Dermis blood vessel endothelial cell (primary cell): ENCODE results near the gene AMER2. TPM values are rescaled to one million over a fixed set of nuclear protein-coding genes. Genes with fewer than 3 reads are reported as not detected.
"Not testable (repeated sequence)": the region's sequence is repeated elsewhere in the genome, so short reads cannot be mapped to it uniquely, and the experiment has no call there.

Experiments used
- DNase-seq: peaks from one replicate; pipeline ENCODE4 v3.0.0; 2010
- total RNA-seq: library from RNA; depleted of rRNA; stranded (reverse); fragments of >200 nt; gene quantifications from 2 replicates; pipeline ENCODE4 v1.2.3, GENCODE V29; 2014

AMER2 gene
- total RNA-seq, 1 donor from 2014 or later = not detected

DNA sequence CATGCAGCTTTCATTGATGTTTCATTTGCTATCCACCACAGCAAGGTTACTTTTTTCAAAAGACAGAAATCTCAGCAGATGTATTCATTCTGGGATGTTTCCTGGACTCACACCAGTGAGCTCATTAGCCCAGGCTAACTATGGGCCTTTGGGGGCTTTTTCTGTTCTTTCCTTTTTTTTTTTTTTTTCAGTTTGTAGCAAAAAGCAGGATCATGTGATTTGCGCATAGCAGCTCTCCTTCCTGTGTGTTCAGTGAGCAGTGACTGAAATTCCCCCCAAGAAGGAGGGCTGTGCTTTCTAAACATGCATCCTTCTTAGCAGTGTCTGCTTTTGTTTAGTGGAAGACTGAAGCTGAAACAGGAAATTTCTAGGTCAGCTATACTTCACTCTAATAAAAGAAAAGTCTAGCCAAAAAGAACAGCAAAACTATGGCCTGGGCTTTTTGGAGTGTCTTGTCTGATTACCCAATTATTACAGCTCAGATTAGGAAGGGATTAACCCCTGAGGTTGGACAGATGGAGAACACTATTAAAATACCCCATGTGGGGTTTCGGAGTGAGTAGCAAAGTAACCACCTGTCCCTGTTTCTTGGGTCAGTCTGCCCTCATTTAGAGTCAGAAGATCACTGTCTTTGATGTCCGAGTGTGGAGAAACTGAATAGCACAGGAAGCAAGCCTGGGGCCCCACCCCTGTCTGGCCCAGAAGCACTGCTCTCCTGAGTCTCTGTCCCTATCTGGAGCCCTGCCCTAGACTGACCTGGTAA is 8.9 kb upstream of the AMER2 start:
- no peak for DNase-seq

DNA sequence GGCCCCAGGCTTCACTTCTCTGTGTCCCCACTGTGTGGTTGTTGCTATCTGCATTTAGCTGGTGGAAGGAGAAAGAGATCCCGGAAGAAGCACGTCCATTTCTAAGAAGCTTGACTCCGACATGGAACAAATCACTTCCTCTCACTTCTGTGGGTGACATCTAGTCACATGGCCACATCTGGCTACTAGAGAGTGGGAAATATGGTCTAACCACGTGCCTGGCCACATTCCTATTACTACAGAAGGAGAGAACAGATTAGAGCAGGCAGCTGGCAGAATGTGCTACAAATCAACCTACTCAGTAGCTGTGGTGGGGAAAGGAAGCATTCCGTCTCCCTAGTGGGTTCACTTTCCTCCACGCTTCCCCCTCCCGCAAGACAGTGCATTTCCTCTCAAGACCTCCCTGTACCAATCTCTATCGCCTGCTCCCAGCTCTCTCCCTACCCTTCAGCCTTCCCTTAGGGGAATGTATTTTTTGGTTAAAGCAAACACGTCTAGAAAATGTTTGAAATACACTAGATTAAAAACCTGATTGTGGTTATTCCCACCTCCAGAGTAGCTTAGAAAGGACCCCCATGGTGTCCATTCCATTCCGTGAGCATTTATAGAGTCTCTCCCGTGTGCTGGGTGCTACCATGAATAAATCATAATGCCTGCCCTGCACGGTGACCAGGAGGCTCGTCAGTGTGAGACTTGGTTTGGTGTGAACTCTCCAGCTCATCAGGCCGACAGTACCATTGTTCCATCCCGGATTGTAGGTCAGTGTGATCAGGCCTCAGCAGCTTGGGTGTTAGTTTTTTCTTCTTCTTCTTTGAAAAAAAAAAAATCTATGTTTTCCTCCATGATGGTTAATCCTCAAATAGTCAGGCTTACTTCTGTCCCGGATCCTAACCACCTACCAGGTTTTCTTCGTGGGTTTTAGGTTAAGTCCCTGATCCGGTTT is 8.0 kb upstream of the AMER2 start:
- no peak for DNase-seq

DNA sequence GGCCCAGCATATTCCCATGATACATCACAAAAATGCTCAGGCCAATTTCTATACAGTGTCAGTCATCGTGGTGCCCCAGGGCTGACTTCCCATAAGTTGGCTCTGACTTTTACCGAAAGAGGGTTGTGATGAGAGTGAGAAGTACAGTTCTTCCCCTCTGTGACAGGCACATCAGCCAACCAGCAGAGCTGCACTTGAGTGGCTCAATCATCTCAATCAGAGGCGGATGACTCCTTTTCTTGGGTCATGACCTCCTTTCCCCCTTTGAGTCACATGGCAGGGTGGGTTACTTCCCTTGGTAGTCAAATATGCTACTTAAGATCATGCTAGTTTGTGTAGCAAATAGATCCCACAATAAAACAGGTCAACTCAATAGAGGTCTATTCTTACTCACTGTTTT is 6.9 kb upstream of the AMER2 start:
- no peak for DNase-seq

DNA sequence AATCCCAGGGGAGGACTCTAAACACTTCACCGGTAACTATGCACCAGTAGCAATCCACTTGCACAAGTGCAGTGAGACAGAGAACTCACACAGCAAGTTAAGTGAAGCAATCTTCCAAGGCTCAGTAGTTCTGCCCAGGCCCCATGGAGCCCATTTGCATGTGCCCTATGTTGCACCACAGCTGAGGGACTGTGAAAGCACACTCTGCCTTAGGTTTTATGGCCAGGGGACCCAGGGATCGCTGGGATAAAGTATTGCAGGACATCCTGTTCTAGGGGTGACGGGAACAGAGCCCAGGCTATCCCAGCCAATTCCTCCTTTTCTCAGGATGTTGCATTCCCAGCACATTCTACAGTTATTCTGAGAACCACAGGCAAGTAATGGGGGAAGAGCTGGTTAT is 6.0 kb upstream of the AMER2 start:
- DNase-seq = no peak

DNA sequence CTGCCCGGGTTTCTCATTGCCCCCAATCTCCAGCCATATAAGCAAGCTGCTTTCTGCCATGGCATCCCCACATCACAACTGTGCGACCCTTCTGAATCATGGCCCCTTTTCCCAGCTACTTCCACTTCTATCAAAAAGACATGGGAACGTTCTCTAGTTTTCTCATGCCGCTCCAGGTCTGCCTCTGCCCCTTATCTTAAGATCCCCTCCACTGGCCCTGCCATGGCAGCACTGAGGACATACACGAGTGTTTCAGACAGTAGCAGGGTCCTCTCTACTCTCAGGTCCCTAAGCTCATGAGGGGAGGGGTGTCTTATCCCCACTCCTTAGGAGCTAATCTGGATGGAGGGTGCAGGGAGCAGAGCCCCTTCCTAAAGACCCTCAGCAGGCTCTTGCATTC is 5.5 kb upstream of the AMER2 start:
- DNase-seq = no peak

DNA sequence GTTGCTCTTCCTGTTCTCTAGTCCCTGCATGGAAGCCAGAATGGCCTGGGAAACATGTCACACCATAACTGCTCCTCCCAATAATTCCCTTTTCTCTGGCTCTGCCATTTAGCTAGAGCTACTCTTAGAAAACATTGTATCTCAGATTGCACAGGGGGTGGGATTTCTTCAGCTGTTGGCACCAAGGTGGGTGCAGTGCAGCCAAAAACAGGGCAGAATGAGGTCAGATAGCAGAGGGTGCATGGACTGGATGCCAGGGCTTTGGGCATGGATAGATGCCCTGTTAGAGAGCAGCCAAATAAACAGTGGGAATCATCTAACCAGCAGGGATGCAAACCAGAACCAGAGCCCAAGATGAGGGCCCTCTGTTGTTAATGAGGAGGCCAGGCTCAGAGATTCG is 4.9 kb upstream of the AMER2 start:
- DNase-seq = no peak

DNA sequence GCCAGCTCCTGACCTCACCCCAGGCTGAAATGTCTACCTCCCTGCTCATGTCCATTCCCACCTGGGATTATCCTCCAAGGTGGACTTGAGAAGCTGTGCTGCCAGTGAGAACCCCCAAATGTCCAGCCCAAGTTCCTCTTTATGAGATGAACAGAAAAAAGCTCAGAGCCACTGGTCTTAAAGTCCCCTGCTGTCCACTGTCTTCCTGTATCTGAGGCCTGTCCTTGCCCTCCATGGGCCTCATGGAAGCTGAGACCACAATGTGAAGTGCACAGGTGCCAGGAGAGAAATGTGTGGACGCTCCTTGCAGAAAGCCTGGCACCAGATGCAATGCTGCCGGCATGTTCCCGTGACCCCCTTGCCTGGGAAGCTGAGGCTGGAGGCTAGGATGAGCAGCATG is 3.3 kb upstream of the AMER2 start:
- DNase-seq = no peak

DNA sequence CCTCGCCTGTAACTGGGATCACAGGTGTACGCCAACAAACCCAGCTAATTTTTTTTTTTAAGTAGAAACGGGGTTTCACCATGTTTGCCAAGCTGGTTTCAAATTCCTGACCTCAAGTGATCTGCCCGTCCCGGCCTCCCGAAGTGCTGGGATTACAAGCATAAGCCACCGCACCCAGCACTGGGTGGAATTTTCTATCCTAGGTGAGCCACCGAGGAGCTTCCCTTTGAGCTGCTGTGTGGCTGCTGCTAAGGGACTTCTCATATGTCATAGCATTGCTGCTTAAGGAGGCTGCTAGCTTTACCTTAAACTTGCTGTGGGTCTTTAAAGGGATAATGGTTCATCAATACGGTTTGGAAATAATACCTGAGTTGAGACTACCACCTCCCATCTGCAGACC is 2.9 kb upstream of the AMER2 start:
- DNase-seq = no peak

DNA sequence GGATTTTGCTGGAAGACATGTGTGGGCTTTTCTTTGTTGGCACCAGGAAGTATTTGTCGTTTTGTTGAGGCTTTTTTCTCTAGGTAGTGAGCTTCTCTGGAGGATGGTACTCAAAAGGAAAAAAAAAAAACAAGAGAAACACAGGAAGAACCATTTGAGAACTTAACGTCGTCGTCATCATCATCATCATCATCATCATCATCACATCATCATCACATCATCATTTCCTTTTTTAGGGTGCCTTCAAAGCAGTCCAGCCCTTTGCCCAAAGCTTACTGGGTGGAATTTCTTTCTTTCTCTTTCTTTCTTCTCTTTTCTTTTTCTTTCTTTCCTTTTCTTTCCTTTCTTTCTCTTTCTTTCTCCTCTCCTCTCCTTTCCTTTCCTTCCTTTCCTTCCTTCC is 2.2 kb upstream of the AMER2 start:
- no peak for DNase-seq

DNA sequence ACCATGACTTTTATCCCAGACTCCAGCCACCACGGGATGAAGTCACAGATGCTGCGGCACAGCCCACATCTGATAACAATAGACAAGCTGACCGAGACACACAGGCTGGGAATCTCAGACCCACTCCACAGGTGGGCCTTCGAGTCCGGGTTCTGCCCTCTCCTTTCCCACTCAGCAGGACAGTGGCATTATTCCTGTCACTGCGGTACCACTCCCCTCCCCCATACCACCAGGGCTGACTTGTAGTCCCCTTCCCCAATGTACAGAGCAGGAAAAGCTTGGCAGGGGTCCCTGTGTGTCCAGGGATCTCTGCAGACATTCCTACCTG is 179 bp upstream of the AMER2 start:
- no peak for DNase-seq

DNA sequence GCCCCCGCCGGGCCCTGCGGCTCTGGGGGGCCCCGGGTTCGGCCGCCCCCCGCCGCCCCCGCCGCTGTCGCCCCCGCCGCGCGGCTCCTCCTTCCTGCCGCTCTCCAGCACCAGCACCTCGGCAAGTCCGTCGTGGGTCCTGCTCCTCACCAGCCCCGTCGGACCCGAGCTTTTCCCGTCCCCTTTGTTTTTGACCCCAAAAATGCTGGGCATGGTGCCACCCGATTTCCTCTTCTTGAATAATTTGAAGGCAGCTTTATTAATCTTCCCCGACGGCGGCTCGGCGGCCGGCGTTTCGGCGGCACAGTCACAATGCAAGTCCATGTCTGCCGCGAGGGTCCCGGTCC is 945 bp downstream of the AMER2 start:
- DNase-seq = peak; percentile 6

DNA sequence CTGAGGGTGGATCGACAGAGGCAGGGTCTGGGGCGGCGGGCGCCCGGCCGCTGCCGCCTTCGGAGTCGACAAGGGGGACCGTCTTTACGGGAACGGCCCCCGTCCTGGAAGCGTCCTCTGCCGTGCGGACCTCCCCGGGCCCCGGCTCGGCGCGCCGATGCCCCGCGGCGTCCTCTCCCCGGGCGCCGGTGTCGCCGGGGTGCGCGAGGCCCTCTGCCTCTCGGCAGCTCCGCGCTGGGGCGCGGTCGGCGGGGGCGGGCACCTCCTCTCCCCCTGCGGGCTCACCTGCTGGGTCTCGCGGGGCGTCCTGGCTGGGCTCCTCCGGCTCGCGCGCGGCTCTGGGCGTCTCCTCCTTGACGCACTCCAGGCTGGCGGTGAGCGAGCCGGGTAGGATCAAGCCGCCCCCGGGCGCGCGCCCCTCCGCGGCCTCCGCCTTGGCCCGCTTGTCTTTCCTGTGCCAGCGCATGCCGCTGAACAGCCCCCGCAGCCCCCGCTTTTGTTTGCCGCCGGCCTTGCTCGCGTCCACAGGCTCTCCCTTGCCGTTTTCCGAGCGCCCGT is 1.5 kb downstream of the AMER2 start:
- DNase-seq = peak; percentile 11

DNA sequence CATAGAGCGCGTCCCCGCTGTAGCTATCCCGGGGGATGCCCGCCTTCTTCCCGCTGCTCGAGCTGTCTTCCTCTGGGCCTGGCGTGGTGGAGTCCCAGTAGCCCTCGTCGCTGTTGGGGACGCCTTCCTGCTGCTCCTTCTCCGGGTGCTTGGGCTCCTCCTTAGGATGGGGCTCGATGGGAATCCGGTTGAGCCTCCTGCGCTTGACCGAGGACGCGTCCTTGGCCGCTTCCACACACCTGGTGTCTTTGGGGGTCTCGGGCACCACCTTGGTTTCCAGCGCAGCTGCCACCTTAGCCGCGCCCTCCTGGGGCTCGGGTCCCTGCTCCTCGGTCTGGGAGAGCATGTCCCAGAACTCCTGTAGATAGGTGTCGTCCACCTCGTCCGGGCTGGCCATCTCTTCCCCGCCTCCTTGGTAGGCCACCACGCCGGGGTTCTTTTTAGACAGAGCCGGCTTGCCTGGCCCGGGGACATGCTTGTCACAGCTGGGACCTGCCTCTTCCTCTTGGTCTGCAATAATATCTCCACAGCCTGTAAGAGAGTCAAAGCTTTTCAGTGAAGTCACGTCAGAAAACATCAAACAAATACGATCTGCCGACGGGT is 2.0 kb downstream of the AMER2 start:
- no peak for DNase-seq

DNA sequence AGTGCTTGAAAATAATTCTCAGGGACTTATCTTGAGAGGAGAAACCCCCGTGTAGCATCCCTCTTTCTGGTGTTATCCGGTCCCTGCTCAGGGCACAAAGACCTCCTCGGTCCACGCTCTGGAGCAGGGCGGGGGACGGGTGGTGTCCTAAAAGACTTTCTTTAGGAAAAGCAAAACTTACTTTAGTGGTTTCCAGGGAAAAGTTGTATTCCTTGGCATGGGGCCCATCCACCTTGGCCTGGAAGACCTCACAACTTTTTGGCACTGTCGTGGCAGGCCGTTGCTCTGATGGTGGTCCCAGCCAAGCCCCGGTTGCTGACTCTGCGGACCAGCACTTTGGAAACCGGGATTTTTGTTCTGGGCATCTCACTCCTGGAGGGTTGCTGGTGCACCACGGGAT is 2.7 kb downstream of the AMER2 start:
- DNase-seq = no peak

DNA sequence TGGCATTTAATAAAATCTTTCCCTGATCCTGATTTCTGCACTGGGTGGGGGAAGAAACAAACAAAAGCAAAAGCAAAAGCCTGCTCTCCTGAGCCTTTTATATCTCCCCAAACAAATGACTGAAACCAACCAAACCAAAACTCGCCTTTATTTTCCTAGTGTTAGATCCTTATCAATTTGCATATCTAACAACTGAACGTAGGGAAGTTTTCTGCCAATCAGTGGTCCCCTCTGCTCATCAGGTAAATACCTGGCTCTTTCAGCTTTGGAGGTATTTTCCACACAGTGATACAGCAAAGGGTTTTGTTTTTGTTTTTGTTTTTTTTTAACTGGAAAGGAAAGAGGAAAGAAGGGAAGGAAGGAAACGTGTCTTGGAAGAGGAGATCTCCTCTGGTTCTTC is 3.3 kb downstream of the AMER2 start:
- no peak for DNase-seq

DNA sequence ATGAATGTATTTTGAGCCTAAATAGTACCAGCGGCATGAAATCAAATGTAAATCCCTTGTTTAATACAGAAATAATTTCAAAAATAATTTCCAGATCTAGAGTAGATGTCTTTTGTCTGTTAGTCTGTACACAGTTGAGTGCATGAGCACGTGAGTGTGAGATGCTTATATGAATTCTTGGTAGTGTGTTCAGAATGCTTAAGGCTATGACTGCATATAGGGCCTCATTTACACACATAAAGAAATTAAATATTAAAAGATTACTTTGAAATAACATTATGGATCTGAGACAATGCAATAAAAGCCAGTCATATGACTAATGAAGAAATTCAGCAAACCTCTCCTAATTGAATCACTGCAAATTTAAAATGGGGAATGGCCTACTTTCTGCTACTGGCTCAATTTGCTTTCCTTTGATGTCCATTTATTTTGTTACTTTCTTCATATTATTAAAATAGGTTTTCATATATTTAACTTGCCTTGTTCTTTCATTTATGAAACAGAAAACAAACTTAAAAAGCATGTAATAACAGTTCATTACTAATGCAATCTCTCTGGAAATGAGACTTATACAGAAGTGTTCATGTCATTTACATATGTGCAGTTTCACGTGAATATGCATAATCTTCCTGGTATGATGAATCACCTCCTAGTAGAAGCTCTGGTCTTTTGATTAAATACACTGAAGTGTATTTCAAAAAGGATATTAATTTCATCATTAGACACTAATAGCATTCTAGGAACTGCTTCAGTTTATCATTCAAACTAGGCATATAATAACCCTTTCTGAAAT is 4.5 kb downstream of the AMER2 start:
- DNase-seq = no peak

DNA sequence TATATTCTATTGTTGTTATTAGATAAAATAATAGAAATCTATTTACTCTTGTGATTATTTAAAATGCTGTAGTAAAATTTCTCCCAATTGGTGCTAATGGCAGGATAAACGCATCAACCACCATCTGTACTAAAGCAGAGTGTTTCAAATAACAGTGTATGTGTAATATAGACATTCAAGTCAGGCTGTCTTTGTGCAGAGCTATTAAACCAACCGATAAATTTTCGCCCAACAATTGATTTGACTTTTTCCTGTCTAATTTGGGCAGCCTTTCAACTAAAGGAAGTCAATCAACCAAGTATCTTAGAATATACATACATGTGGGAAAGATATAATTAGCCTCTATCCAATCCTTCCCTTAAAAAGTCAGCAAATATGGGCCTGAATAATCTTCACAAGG is 5.8 kb downstream of the AMER2 start:
- DNase-seq = no peak

DNA sequence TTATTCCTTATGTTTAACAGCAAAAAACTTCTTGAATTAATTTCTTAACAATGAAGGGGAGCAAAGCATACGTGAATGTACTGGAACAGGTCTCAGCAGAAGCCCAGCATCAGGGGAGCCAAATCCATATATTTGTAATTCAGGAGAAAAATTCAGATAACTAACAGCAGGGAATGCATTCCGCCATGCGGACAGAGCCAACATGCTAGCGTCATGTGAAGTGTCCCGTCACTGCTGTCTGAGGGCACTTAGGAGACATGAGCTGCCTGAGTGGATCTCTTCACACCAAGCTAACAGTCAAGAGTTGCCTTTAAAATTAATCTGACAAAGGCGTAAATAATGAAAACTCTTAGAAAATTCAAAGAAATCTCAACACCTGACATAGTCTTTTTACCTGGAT is 6.4 kb downstream of the AMER2 start:
- no peak for DNase-seq

DNA sequence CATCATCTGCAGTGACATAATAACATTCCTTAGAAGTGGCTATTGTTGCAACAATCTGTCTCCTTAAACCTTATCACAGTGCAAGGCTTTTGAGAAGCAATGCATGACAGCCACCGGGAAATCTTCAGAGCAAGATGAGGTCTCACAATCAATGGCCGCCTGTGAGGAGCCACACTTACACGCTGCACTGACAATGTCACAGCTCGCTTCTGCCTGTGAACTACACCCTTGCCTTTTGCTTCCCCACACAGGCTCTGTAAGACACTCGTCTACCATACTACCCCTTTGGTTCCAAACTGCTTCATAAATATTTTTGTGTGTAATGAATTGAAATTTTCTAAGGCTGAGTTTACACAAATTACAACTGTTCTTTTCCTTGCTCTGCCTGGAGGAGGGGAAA is 6.9 kb downstream of the AMER2 start:
- DNase-seq = not testable (repeated sequence)

DNA sequence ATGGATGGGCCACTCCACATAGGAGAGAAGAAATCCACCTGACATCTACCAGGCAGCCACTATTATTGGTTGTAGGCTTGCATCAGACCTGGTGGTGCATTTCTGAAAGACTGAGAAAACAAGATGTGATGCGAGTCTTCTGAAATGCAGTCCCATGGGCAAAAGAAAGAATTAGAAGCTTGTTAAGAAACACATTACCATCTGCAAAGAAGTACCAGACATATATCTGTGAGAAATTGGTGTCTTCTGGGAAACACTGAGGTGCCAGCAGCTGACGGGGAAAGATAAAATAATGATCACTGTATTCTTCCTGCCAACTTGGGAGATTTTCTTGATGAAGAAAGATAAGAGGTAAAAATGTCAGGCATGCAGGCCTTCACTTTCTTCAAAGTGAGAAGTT is 14.4 kb downstream of the AMER2 start:
- no peak for DNase-seq

DNA sequence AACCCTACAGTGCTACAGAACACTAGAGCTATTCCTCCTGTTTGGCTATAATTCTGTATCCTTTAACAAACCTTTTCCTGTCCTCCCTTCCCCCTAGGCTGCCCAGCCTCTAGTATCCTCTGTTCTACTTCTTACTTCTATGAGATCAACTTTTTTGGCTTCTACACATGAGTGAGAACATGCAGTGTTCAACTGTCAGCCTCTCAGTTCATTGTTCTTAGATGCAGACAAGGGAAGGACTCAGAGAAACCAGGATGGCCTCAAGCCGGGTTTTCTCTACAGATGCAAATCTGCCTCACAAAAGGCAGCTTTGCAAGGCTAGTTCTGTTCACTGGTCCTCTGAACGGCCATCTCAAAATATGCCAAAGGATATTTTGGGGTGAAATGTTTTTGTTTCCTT is 18.4 kb downstream of the AMER2 start:
- DNase-seq = no peak

DNA sequence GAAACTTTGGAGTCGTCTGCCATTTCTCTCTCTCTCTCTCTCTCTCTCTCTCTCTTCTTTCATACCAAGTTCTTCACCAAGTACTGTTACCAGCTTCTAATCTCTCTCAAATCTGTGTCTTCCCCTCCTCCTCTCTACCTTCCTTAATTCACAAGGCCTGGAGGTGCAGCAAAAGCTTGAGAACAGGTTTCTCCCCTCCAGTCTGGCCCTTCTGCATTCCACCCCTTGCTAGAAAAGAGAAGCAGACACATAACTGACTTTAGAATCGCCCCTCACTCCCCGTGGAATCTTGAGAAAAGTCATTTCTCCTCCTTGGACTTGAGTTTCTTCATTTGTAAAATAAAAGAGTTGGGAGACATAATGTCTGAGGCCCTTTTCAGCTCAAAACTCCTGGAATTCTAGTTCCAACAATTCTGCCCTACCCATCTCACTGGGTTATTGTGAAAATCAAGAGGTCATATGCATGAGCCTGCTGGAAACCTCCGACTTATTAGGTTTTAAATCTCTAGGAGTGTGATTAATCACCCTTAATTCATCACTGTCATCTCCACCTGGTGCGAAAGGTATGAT is 20.4 kb downstream of the AMER2 start:
- no peak for DNase-seq
